BJ (cell line): ENCODE results near the gene UBAC1. TPM values are rescaled to one million over a fixed set of nuclear protein-coding genes. Genes with fewer than 3 reads are reported as not detected.
"Not testable (repeated sequence)": the region's sequence is repeated elsewhere in the genome, so short reads cannot be mapped to it uniquely, and the experiment has no call there.

ENCODE experiments used
- CTCF ChIA-PET: fragments of 350-600 bp; formaldehyde crosslinking; extraction: SDS; loops from one replicate; lab custom pipeline; 2021; ENCODE audit warnings: antibody characterized with exemption, inconsistent platforms; lab: Yijun Ruan, JAX
- POLR2A ChIA-PET: fragments of 300-600 bp; sonication (Branson Sonifier 250); formaldehyde crosslinking; extraction: SDS; loops from one replicate; lab custom pipeline; 2021; ENCODE audit warnings: antibody characterized with exemption; lab: Charles Lee
- DNase-seq: peaks from one replicate; pipeline ENCODE4 v3.0.0-alpha.2; 2011; ENCODE audit warnings: low read depth
- H3K27me3 ChIP-seq: 2 replicates; pipeline ENCODE4 v1.6.0; 2011; ENCODE audit warnings: low read length; ENCODE audit not compliant: control insufficient read depth, insufficient read depth
- H3K36me3 ChIP-seq: 2 replicates; pipeline ENCODE4 v1.5.1; 2011; ENCODE audit warnings: low read length; ENCODE audit not compliant: control insufficient read depth, insufficient read depth
- H3K4me3 ChIP-seq: 2 replicates; pipeline ENCODE4 v1.5.1; 2011; ENCODE audit warnings: low read depth, mild to moderate bottlenecking, control low read depth, low read length
- CTCF ChIP-seq: IDR thresholded peaks from 2 replicates; pipeline ENCODE4 v1.5.1; 2011; ENCODE audit warnings: low read depth, mild to moderate bottlenecking, control low read depth, inconsistent platforms, low read length, moderate library complexity; ENCODE audit not compliant: insufficient read depth
- polyA plus RNA-seq: library from polyadenylated mRNA; depleted of rRNA; stranded (reverse); fragments of >200 nt; gene quantifications from 2 replicates; pipeline ENCODE4 v1.2.3, GENCODE V29; 2011

Gene UBAC1
- polyA plus RNA-seq, 1 experiment: 50.2 TPM

GRCh38 chr9:135969064-135969683 is 8.0 kb upstream of the UBAC1 start:
- no peak for TF ChIP-seq CTCF
- no peak overlapping the region for H3K4me3 ChIP-seq
- ChIA-PET CTCF (interaction anchor here (1.0 to 5.5 kb wide), 4 partner anchors 14 to 154 kb away, joined by 3 to 128 read pairs (median 4); partner anchors contain the start of gene NACC2), POLR2A (no interaction called here)
- H3K27me3 ChIP-seq: peaks cover 3% of the 10 kb centered on the region; the same call in 1 of the 2 replicates
- H3K36me3 ChIP-seq: no peaks in the 10 kb centered on the region
- DNase-seq: no peak

GRCh38 chr9:135968601-135969000 is 7.4 kb upstream of the UBAC1 start:
- no peak overlapping the region for H3K4me3 ChIP-seq
- ChIA-PET POLR2A (no interaction called here), CTCF (interaction anchor here (0.6 to 5.5 kb wide), 20 partner anchors 7 to 171 kb away, joined by 3 to 128 read pairs (median 6); partner anchors contain the start of genes NACC2 and TMEM250)
- no peaks in the 10 kb centered on the region for H3K36me3 ChIP-seq
- no peak for TF ChIP-seq CTCF
- no peak for DNase-seq
- H3K27me3 ChIP-seq: 0 out of 2 replicates have a peak, but pooled peaks cover 3% of the 10 kb centered on the region

GRCh38 chr9:135968083-135968476 is 6.9 kb upstream of the UBAC1 start:
- H3K27me3 ChIP-seq: peaks cover 3% of the 10 kb centered on the region; the same call in 1 of the 2 replicates
- no peak for DNase-seq
- H3K4me3 ChIP-seq: no peak overlapping the region
- CTCF ChIA-PET: interaction anchor here (0.6 to 5.5 kb wide), 29 partner anchors 8 to 316 kb away, joined by 3 to 128 read pairs (median 5); partner anchors contain the start of genes NACC2 and TMEM250
- TF ChIP-seq CTCF: no peak
- POLR2A ChIA-PET: interaction anchor here (0.5 kb wide), 1 partner anchor 39 kb away, joined by 4 read pairs; no protein-coding TSS in a partner anchor
- H3K36me3 ChIP-seq: no peaks in the 10 kb centered on the region

GRCh38 chr9:135966916-135967260 is 5.7 kb upstream of the UBAC1 start:
- POLR2A ChIA-PET, DNase-seq, H3K4me3 ChIP-seq, H3K27me3 ChIP-seq, H3K36me3 ChIP-seq: not testable (repeated sequence)
- CTCF ChIA-PET: interaction anchor here (0.5 to 5.5 kb wide), 30 partner anchors 9 to 477 kb away, joined by 3 to 128 read pairs (median 4); partner anchors contain the start of genes DNLZ, NACC2 and TMEM250

- no peak for DNase-seq
- Histone ChIP-seq H3K36me3 (no peaks in the 10 kb centered on the region), H3K4me3 (no peak overlapping the region), H3K27me3 (peaks cover 5% of the 10 kb centered on the region; the same call in 1 of the 2 replicates)
- CTCF ChIA-PET: interaction anchor here (0.6 to 3.4 kb wide), 2 partner anchors 11 to 73 kb away, joined by 4 to 24 read pairs; no protein-coding TSS in a partner anchor
- no peak for TF ChIP-seq CTCF
- POLR2A ChIA-PET: no interaction called here
Measured at GRCh38 chr9:135965124-135965756, 4.1 kb upstream of the UBAC1 start.
